KBM-7 (cell line): ENCODE data around the gene ABTB1.

Source experiments
- DNase-seq: peaks from one replicate; pipeline ENCODE4 v3.0.0-alpha.2; 2015
- in situ Hi-C: fragments of 300-500 bp; cut with MboI; formaldehyde crosslinking; loops from 2 replicates; pipeline ENCODE4 v1.14.3; 2020; ENCODE audit warnings: low sequenced_read_pairs, low pct_unique_long_range_greater_than_20kb, mixed read lengths

Gene ABTB1

DNA sequence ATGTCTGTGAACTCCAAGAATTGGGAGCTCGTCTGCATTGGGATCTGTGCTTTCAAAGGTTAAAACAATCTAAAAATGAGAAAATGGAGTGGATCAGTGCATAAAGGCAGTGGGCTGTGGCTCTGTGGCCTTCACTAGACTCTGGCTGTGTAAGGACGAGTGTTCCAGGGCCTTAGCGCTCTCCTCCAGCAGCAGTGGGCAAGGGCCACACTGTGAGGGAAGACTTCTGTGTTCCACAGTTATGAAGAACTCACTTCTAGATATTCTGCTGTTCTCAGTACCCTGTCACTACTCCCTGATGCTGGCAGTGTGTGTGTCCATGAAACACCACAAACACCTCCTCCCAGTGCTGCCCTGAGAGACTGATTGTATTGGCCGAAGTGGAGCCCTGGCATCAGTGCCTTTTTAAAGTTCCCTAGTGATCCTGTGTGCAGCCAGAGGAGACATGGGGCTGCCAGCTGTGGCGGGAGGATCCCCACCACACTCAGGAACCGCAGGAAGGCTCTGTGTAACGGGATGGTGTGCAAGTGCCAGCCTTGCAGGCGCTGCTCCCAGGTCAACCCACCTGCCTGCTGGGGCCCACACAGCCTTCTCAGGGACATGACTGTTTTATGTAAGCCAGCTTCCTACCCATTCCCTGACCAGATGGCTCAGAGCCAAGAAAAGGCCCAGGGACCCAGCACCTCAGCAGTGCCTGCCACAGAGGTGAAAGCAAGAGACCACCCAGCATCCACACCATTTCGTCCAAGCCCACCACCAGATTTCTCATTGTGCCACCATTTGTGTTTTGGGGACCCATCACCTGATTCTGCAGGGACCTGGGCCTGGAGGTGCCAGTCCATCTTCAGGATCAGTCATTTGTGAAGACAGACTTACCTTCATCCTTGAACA lies 40.4 kb downstream of the ABTB1 start:
- no peak for DNase-seq
- in situ Hi-C loops, result no loop called here

DNA sequence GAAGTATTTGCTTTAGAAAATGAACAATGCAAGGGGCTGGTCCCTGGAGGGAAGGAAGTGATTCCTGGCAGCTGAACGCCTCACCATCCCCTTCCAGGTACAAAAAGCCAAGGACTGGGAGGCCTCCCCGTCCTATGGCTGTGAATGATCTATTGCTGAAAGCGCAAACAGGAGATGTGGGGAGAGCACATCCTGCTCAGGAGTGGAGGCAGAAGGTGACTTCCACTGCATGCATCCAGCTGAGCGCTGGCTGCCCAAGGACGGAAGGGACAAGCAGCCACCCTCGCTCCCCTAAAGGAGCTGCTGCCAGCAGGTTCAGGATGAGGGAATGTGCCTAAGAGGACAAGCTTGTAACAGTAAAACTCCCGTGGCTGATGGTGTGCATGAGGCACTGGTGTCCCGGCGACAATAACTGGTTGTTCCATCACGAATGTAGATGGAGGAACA lies 41.4 kb downstream of the ABTB1 start:
- DNase-seq, result no peak
- in situ Hi-C loops, result no loop called here

DNA sequence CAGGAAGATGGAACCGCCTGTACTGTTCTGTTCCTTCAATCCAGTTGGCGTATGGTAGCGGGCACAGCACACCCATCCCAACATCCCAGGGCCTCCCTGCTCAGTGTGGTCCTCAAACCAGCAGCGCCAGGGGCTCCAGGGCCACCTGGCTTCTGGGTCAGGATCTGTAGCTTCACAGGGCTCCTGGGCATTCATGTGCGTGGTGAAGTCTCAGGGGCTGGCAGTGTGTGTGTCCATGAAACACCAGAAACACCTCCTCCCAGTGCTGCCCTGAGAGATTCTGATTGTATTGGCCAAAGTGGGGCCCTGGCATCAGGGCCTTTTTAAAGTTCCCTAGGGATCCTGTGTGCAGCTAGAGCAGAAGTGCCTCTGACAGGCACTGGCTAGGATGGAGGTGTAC lies 42.1 kb downstream of the ABTB1 start:
- in situ Hi-C loops, result no loop called here
- DNase-seq, result no peak

DNA sequence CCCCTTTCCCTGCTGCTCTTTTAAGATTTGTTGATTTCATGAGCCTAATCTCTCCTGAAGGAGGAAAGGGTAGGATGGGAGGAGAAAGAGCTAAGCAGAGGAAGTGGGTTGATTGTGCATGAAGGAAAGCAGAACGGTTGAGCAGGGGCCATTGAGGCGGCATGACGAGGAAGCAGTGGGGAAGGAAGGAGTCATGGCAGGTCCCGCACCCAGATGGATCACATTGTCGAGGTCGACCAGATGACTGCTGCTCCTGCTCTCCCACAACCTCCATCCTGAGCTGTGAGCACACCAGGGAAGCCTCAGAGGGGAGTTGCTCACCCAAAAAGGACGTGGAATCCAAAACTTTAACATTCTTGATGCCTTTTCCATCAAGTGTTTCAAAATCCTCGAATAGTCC lies 42.8 kb downstream of the ABTB1 start:
- in situ Hi-C loops, result no loop called here
- DNase-seq, result no peak

DNA sequence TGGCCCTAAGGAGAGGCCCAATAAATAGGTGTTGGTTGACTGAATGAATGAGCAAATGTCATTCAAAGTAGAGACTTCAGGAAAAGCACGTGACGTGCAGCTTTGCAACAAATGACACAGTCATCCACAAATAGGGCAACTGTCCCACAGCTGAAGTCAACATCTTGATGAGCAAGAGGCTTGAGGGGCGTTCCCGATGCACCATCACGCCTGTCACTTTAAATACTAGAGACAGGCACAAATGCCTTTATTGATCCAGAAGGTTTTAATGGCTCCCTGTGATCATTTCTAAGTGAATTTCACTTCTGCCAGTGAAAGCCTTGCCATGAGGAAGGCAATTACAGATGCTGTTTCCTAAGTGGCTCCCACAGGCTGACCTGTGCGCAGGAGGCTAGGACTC lies 43.6 kb downstream of the ABTB1 start:
- no peak for DNase-seq
- in situ Hi-C loops, result no loop called here

DNA sequence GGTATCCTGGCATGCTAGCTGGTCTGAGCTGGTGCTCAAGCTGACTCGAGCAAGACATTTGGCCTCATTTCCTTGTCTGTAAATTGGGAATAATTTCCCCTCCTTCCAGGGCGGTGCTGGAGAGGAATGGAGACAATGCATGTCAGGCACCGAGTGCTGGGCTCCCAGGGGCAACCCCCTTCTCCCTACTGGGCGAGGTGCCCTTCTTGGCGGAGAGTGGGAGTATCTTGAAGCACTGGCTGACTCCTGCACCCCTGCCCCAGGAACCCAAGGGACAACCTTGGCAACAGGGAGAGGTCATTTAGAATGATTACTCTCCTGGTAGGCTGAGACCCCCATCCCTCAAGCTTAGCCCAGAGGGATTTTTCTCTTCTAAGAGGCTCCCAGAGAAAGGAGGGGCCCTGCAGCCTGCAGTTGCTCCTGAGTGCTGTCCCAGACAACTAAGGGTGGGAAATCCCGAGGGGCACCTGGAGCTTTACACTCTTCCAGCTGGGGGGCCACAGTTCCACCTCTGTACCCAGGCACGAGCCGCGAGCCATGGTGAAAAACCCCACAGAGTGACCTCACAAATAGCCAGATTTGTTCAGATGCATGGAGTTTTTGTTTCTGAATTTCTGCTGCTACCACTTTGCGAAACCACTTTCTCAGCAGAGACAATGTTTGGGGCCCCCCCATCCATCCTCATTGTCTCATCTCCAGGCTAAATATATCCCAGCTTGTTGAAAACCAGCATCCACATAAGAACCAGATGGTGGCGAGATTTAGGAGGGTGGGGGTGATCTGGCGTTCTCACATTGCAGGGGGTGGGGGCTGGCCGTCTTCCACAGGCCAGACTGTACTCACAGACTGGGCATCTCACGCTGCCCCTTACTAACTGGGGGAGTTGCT lies 44.8 kb downstream of the ABTB1 start:
- no peak for DNase-seq
- in situ Hi-C loops, result no loop called here

DNA sequence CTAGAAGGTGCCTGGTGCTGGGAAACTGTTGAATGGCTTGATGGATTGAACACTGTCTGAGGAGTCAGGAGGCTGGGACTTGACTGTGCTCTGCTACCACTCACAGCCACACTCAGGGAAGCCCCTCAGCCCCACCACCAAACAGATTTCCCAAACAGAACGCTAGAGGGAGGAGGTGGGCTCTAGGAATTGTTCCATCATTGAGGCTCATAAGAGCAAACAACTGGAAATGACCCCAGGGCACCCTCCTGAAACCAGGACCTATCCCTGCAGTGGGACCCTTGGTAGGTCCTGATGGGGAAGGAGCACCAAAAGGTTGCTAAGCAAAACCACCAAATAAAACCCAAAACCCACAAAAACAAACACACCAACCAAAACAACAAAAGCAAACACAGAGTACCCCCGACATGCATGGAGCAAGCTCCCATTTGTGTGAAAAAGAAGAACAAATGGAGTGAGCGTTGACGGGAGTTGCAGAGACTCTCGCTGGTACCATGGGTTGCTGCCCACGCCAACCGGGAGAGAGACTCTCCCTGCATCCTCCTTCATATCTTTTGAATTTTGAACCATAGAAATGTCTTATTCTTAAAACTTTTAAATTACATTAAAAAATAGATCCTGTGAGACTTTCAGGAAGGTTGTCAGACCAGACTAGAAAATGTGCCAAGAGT lies 45.6 kb downstream of the ABTB1 start:
- in situ Hi-C loops, result no loop called here
- DNase-seq, result no peak

DNA sequence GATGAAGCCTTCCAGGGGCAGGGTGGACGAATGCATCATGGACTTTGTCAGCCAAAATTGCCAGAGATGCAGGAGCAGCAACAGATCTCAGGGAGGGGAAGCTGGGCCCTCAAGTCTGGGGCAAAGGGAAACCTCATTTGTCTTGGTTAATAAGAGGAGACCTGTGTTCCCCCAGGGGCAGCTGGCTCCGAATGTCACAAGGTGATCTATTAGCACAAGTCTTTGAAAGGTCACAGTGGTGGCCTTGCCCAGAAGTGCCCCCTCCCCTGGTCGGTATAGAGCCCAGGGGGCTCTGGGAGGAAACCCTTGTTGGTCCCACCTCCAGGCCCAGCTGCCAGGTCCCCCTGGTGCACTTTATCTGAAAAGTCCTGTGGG lies 46.2 kb downstream of the ABTB1 start:
- no peak for DNase-seq
- in situ Hi-C loops, result no loop called here

DNA sequence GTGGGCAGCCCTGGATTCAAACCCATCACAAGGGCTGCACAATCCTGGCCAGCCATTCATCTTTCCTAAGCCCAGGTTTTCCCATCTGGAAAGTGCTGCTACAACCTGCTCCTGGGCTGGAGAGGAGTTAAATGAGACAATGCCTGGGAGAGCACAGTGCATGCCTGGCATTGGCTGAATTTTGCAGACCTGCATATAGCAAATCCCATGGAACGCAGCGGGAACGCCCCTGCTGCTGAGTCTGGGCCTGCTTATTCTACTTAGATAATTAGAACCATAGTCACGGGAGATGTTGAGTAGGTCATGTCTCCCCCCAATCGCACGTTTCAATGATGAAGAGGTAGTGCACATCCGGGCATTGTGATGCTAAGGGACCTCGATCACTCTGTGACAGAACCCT lies 46.6 kb downstream of the ABTB1 start:
- in situ Hi-C loops, result no loop called here
- no peak for DNase-seq

DNA sequence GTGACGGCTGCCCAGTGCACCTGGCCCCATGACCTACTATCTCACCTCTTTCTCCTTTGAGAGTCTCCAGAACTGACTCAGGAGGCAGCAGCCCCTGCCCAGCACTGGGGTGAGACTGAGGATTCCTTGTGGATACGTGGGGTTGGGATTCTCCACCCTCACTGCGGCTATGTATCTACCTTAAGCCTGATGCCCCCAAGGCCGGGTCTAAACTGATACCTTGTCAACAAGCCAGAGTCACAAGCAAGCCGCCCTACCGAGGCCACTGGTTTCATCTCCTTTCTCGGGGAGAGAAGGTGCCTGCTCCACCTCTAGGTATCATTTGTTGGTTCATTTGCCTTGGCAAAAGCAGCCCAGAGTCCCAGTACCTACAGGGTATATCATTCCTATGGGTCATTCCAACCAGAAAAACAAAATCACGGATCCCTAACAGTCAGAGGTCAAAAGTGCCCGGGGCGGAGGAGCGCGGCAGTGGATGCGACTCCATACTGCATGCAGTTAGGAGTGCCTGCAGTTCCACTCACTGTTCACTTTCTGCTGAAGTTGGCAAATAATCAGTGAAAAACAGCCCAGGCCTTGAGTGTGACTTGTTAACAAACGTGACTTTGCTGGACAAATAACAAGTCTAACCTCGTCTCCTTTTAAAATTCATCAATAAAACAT lies 47.5 kb downstream of the ABTB1 start:
- in situ Hi-C loops, result no loop called here

DNA sequence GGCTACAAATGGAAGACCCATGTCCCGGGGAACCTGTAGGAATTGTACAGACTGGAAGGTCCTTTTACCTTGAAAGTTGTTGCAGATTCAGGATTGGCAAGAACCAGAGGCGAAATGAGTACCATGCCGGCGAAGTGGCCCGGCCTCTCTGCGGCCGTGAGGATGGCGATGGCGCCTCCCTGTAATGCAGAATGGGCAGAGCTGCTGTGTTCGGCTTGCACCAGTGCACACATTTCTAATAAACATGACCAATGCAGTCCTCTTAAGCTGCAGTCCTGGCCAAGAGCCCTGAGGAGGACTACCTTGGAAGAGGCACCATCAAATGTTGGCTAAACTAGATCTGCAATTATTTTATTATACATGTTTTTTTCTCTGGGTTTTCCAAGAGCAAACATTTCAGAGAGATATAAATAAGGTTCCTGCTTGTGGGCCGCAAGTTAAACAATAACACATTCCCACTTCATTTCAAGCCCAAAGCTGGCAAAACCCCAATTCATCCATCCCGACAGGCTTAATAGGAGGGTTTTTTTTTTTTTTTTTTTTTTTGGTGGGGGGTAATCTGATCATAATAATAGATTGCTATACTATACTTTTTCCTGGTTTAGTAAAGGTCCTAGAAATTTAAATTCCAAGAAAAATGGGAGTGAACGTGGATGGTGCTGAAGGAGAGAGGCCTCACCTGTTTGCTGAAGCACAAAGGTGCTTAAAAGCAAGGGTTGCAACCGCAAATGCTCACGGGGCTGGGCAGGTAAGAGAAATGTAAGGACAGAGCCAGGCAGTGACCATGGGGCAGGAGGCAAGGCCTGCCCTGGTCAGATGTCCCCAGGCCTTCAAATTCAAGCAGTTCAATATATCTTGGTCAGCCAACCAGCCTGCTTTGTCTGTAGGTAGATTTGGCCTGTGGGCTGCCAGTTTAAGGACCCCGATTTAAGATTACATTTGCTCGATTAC lies 48.5 kb downstream of the ABTB1 start:
- no peak for DNase-seq
- in situ Hi-C loops, result no loop called here

More for the DNA sequence above, 47.5 kb downstream of the ABTB1 start:
- DNase-seq, result no peak

DNA sequence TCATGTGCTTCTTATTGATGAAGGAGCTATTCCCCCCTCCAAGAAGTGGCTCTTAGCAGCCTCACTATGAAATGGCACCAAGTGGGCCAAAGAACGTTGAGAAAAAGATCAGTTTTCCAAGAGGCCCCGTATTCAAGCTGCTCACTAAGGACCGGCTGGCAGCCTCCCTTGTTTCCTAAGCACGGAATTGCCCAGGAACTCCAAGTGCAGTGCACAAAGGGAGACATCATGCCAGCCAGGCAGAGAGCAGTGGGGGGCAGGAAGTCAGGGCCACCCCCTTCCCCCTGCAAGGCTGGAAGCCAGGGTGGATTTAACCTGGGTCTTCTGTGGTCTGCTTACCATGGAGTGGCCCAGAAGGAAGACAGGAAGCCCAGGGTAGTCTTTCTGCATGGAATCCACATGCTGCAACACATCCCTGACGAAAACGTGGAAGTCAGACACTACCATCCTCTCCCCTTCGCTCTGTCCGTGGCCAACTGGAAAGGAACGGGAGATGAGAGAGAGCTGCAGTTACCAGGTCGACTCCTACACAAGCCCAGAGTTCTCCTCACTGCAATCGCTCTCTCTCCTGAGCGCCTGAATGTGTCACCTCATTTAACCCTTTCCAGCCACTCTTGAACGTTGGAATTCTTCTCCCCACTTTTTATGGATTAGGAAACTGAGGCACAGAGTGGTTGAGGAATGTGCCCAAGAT lies 49.5 kb downstream of the ABTB1 start:
- DNase-seq, result no peak

DNA sequence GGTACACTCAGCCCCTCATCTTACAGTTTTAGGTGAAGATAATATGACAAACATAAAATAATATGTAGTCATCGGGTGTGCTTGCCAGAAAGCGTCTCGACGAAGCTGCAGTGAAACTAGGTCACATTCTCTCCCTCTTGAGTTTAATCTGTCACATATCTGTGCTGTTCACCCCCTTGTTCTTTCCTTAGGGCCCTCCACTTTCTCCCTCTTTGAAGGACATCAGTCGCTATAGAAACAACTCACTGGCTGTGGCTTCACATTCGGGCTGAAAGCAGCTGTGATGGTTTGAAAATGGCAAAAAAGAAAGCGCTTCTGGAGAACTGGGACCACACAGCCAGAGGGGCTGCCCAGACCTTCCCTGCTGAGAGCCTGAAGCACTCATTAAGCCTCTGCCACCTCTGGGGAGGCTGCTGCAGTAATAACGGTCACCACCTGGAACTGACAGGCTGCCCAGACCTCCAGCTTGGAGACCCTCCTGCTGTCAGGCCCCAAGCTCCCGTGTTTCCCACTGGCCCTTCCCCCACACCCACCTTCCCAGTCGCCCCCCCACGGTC lies 50.3 kb downstream of the ABTB1 start:
- DNase-seq, result no peak
- in situ Hi-C loops, result no loop called here

More for the DNA sequence above, 49.5 kb downstream of the ABTB1 start:
- in situ Hi-C loops, result no loop called here

DNA sequence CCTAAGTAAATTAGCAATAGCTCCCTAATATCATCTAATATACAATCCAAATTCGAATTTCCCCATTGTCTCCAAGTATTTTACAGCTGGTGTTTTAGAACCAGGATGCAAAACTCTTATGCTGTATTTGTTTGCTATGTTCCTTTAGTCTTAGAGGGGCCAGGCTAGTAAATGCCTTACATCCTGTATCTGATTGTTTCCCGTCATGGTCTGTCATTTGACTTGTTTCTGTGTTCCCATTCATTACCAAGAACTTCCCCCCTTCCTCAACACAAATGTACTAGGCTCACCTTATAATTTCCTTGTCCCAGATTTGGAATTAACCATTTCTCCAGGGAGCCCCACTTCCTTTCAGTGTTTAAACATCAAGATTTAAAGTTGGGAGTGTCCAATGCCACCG lies 54.1 kb downstream of the ABTB1 start:
- in situ Hi-C loops, result no loop called here
- no peak for DNase-seq

DNA sequence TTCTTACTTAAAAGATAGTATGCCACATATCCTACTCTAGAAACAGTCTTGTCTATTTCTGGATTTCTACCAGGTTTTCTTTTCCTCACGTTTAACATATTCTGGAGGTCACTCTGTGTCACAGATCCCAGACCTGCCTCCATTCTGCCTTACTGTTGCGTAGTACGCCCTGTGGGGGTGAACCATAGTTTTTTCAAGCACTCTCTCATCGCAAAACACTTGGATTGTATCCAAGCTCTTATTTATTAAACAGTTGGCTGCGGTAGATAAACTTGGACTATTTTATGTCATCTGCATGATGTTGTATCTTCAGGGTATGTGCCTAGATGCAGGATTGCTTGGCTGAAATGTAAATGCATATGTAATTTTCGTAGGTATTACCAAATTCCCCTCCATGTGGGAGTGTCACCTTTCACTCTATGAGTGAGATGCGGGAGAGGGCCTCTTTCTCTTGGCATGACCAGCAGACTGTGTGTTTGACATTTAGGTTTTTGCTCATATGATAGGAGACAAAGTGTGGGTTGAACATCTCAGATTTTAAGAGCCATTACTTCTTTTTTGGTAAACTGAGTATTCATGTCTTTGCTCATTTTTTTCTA lies 55.8 kb downstream of the ABTB1 start:
- in situ Hi-C loops, result no loop called here
- DNase-seq, result no peak

DNA sequence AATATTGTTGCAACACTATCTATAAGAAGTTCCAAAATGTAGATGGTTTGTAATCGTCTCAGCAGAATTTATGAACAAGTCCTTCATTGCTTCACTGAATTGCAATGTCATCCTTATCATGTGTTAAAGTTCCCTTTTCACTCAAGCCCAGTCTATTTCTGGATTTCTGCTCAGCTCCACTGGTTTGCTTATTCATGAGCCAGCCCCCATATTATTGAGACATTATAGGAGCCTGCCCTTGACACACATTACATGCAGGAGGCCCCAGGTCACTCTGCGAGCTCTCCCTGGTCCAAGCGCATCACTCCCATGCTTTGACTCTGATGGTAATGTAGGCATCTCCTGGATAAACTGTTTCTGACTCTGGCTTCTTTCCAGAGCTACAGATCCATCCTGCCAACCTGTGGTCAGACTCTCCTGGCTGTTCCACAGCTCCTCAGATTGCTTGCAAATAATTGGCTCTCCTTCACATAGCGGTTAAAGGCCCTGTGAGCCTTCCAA lies 56.9 kb downstream of the ABTB1 start:
- in situ Hi-C loops, result no loop called here
- peak; percentile 45 for DNase-seq

DNA sequence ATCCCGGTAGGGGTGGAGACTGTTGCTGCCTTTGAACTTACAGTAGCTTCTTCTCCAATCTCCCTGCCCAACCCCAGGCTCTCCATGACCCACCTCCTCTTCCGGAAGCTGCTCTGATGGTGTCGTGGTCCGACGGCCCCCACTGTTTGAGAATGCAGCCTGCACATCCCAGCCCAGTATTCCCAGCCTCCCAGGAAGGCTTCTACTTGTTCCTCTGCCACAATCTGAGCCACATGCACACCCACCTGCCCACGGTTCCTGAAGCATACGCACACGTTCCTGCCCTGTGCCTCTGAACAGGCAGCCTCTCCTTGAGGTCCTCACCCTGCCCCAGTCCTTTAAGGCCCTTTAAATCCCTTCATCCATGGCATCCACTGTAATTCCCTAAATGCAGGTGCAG lies 57.4 kb downstream of the ABTB1 start:
- in situ Hi-C loops, result no loop called here
- DNase-seq, result no peak
